ENCODE measurements around the gene GIMAP6. TPM values are rescaled to one million over a fixed set of nuclear protein-coding genes. Genes with fewer than 3 reads are reported as not detected.

The GIMAP6 gene
- total and polyA plus RNA-seq, 2 of the 13 experiments (the other 11 are each of a cell fraction or from before 2014, with no cell fraction given) = not detected

DNA sequence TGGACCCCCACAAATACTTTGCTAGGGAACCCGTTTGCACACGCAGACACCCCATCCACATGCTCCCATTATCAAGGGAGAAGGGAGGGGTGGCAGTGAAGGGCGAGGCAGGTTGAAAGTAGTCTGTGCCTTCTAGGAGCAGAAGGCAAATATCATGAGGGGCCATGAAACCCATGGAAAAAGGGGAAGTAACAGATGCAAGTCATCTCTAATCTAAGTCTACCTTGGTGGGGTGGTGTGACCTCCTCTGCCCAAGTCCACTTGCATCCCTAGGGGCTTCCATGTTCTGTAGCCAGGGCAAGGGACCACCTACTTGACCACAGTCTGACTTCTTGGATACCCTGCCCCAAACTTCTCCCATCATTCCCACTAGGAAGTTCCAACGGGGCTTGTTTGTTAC, 5.5 kb downstream of the GIMAP6 start:
- BruUV-seq (replicated peaks) = no TSS peak
- ATAC-seq (no peak), FAIRE-seq (no peak), DNase-seq (ENCODE audit: low spot score) (no peak)
- no peak overlapping the region for H3K9ac ChIP-seq (ENCODE audit: insufficient read depth, low read depth, low read length)
- H3K79me2 ChIP-seq (ENCODE audit: insufficient read depth, low read length) = no peaks in the 10 kb centered on the region
- ChIA-PET CTCF (ENCODE audit: low intra/inter-chr PET ratio, low total read pairs) (no interaction called here), POLR2A (no interaction called here)
- no peak overlapping the region for H2AFZ ChIP-seq (ENCODE audit: low read length)
- H3K9me3 ChIP-seq (ENCODE audit: low read length) = no peaks in the 10 kb centered on the region
- no peaks in the 10 kb centered on the region; the same call in 1 of the 2 replicates for H3K4me1 ChIP-seq (ENCODE audit: insufficient read depth, low read length)
- 16% methylated on average over 4 of the region's 4 CpGs for WGBS (ENCODE audit: low lambda C conversion rate)
- no peaks in the 10 kb centered on the region for H3K36me3 ChIP-seq (replicated peaks in 1 of 2; ENCODE audit: control insufficient read depth in 1 of 2, insufficient read depth in 2 of 2, low read length in 2 of 2)
- H4K20me1 ChIP-seq (ENCODE audit: insufficient read depth, low read length) = no peaks in the 10 kb centered on the region
- H3K27me3 ChIP-seq (ENCODE audit: control insufficient read depth in 1 of 2, insufficient read depth in 2 of 2, low read length in 2 of 2) = peaks cover 0 to 2% of the 10 kb centered on the region in 2 experiments; a peak in 1 of 5 replicates
- in situ Hi-C loops (cut with HindIII; ENCODE audit: extremely low pct_ligation_motif_present, low pct_unique_long_range_greater_than_20kb) = no loop called here
- intact Hi-C loops (cut with micrococcal nuclease; ENCODE audit: unreplicated experiment) = no loop called here
- no peak overlapping the region for H3K4me2 ChIP-seq (ENCODE audit: low read depth, low read length)
- H3K4me3 ChIP-seq (replicated peaks in 1 of 3; ENCODE audit: insufficient read depth in 1 of 3, low read depth in 2 of 3, low read length in 3 of 3) = no peak overlapping the region
- no peak overlapping the region for H3K27ac ChIP-seq (ENCODE audit: extremely low read length, insufficient read depth, low read length)
- TF ChIP-seq SP140L (CRISPR knock-in tag; IDR thresholded peaks at IDR 0.05; ENCODE audit: borderline replicate concordance) = no peak
- TF ChIP-seq SIN3A (IDR thresholded peaks at IDR 0.05; ENCODE audit: borderline replicate concordance, low read depth, low read length) = no peak
- no peak for TF ChIP-seq ZNF260 (CRISPR knock-in tag; IDR thresholded peaks at IDR 0.05; ENCODE audit: borderline replicate concordance, low read depth)
- no peak for TF ChIP-seq ZNF644 (CRISPR knock-in tag; IDR thresholded peaks at IDR 0.05; ENCODE audit: low read depth)
- no peak for TF ChIP-seq ZMYM3 (CRISPR knock-in tag; IDR thresholded peaks at IDR 0.05)
- no peak for TF ChIP-seq TAF1 (CRISPR knock-in tag; IDR thresholded peaks at IDR 0.05)
- TF ChIP-seq, protein P1, sequence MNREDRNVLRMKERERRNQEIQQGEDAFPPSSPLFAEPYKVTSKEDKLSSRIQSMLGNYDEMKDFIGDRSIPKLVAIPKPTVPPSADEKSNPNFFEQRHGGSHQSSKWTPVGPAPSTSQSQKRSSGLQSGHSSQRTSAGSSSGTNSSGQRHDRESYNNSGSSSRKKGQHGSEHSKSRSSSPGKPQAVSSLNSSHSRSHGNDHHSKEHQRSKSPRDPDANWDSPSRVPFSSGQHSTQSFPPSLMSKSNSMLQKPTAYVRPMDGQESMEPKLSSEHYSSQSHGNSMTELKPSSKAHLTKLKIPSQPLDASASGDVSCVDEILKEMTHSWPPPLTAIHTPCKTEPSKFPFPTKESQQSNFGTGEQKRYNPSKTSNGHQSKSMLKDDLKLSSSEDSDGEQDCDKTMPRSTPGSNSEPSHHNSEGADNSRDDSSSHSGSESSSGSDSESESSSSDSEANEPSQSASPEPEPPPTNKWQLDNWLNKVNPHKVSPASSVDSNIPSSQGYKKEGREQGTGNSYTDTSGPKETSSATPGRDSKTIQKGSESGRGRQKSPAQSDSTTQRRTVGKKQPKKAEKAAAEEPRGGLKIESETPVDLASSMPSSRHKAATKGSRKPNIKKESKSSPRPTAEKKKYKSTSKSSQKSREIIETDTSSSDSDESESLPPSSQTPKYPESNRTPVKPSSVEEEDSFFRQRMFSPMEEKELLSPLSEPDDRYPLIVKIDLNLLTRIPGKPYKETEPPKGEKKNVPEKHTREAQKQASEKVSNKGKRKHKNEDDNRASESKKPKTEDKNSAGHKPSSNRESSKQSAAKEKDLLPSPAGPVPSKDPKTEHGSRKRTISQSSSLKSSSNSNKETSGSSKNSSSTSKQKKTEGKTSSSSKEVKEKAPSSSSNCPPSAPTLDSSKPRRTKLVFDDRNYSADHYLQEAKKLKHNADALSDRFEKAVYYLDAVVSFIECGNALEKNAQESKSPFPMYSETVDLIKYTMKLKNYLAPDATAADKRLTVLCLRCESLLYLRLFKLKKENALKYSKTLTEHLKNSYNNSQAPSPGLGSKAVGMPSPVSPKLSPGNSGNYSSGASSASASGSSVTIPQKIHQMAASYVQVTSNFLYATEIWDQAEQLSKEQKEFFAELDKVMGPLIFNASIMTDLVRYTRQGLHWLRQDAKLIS (CRISPR knock-in tag; IDR thresholded peaks at IDR 0.05) = no peak
- no peak for TF ChIP-seq GATAD1 (CRISPR knock-in tag; IDR thresholded peaks at IDR 0.05)
- TF ChIP-seq, protein P2, sequence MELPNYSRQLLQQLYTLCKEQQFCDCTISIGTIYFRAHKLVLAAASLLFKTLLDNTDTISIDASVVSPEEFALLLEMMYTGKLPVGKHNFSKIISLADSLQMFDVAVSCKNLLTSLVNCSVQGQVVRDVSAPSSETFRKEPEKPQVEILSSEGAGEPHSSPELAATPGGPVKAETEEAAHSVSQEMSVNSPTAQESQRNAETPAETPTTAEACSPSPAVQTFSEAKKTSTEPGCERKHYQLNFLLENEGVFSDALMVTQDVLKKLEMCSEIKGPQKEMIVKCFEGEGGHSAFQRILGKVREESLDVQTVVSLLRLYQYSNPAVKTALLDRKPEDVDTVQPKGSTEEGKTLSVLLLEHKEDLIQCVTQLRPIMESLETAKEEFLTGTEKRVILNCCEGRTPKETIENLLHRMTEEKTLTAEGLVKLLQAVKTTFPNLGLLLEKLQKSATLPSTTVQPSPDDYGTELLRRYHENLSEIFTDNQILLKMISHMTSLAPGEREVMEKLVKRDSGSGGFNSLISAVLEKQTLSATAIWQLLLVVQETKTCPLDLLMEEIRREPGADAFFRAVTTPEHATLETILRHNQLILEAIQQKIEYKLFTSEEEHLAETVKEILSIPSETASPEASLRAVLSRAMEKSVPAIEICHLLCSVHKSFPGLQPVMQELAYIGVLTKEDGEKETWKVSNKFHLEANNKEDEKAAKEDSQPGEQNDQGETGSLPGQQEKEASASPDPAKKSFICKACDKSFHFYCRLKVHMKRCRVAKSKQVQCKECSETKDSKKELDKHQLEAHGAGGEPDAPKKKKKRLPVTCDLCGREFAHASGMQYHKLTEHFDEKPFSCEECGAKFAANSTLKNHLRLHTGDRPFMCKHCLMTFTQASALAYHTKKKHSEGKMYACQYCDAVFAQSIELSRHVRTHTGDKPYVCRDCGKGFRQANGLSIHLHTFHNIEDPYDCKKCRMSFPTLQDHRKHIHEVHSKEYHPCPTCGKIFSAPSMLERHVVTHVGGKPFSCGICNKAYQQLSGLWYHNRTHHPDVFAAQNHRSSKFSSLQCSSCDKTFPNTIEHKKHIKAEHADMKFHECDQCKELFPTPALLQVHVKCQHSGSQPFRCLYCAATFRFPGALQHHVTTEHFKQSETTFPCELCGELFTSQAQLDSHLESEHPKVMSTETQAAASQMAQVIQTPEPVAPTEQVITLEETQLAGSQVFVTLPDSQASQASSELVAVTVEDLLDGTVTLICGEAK (IDR thresholded peaks at IDR 0.05) = no peak
- TF ChIP-seq, protein P2 (CRISPR knock-in tag; IDR thresholded peaks at IDR 0.05) = no peak
- no peak for TF ChIP-seq PTBP1 (IDR thresholded peaks at IDR 0.05; ENCODE audit: low read depth, low read length, poor library complexity, severe bottlenecking)
